22Rv1 (cell line): ENCODE results near the gene KIR2DL1.

Experiments used
- CTCF ChIP-seq: fragments of 450-650 bp; IDR thresholded peaks from 2 replicates; pipeline ENCODE4 v1.5.1; 2017; ENCODE audit warnings: mild to moderate bottlenecking
- ZFX ChIP-seq: fragments of 450-650 bp; IDR thresholded peaks from 2 replicates; pipeline ENCODE4 v1.6.1; 2017; ENCODE audit warnings: antibody characterized with exemption, borderline replicate concordance

GRCh38 chr19:54804571-54804970 is 35.0 kb downstream of the KIR2DL1 start:
- TF ChIP-seq CTCF (no peak), ZFX (no peak)
